Measurements from ENCODE around the gene MDN1. TPM values are rescaled to one million over a fixed set of nuclear protein-coding genes. Genes with fewer than 3 reads are reported as not detected.
"Not testable (repeated sequence)": the region's sequence is repeated elsewhere in the genome, so short reads cannot be mapped to it uniquely, and the experiment has no call there.

MDN1 gene, protein sequence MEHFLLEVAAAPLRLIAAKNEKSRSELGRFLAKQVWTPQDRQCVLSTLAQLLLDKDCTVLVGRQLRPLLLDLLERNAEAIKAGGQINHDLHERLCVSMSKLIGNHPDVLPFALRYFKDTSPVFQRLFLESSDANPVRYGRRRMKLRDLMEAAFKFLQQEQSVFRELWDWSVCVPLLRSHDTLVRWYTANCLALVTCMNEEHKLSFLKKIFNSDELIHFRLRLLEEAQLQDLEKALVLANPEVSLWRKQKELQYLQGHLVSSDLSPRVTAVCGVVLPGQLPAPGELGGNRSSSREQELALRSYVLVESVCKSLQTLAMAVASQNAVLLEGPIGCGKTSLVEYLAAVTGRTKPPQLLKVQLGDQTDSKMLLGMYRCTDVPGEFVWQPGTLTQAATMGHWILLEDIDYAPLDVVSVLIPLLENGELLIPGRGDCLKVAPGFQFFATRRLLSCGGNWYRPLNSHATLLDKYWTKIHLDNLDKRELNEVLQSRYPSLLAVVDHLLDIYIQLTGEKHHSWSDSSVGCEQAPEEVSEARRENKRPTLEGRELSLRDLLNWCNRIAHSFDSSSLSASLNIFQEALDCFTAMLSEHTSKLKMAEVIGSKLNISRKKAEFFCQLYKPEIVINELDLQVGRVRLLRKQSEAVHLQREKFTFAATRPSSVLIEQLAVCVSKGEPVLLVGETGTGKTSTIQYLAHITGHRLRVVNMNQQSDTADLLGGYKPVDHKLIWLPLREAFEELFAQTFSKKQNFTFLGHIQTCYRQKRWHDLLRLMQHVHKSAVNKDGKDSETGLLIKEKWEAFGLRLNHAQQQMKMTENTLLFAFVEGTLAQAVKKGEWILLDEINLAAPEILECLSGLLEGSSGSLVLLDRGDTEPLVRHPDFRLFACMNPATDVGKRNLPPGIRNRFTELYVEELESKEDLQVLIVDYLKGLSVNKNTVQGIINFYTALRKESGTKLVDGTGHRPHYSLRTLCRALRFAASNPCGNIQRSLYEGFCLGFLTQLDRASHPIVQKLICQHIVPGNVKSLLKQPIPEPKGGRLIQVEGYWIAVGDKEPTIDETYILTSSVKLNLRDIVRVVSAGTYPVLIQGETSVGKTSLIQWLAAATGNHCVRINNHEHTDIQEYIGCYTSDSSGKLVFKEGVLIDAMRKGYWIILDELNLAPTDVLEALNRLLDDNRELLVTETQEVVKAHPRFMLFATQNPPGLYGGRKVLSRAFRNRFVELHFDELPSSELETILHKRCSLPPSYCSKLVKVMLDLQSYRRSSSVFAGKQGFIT (N-terminal part only)
- 7.1 and 15.3 TPM in 2 replicates for total RNA-seq (2014; rRNA removed; shearing (Covaris generic))

GRCh38 chr6:89819336-89820130 is at the start of gene MDN1:
TSS of gene MDN1 (minus strand) at chr6:89819794. CDS start at chr6:89819607, 187 bp downstream.
- peak; percentile 89 for DNase-seq (ENCODE audit: low spot score)

- DNase-seq (ENCODE audit: low spot score): no peak
These were observed 46.6 kb upstream of the MDN1 start for GRCh38 chr6:89866024-89866678.

DNA sequence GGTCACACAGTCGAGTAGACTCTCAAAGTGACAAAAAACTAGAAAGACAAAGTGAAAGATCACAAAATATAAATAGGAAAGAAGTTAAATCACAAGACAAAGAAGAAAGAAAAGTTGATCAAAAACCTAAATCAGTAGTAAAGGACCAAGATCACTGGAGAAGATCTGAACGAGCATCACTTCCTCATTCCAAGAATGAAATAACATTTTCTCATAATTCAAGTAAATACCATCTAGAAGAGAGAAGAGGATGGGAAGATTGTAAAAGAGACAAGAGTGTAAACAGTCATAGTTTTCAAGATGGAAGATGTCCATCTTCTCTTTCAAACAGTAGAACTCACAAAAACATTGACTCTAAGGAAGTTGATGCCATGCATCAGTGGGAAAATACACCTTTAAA is 43.1 kb upstream of the MDN1 start:
- no peak for DNase-seq (ENCODE audit: low spot score)

DNA sequence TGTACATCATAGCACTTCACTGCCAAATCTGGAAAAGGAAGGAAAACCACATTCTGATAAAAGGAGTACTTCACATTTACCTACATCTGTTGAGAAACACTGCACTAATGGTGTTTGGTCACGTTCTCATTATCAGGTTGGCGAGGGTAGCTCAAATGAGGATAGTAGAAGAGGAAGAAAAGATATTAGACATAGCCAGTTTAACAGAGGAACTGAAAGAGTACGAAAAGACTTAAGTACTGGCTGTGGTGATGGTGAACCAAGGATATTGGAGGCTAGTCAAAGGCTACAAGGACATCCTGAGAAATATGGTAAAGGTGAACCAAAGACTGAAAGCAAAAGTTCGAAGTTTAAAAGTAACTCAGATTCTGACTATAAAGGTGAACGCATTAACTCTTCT is 42.7 kb upstream of the MDN1 start:
- no peak for DNase-seq (ENCODE audit: low spot score)

GRCh38 chr6:89859744-89860143 is 40.1 kb upstream of the MDN1 start:
- DNase-seq (ENCODE audit: low spot score): no peak

- no peak for DNase-seq (ENCODE audit: low spot score)
These were observed 38.4 kb upstream of the MDN1 start for GRCh38 chr6:89858041-89858440.

DNA sequence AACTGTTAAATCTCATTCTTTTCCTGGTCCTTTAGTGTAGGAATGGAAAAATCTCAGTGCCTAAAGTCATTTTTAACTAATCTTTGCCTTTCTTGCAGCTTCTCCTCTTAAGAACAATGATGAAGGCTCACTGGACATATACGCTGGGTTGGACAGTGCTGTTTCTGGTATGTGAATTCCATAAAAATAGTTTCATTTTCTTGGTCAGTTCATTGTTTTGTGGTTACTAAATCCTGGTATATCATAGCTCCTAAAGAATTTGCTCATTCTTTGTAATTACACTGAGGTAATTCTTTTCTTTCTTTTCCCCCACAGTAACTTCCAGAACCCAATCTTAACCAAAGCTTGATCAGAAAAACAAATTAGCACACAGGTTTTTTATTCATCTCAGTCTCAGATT is 33.5 kb upstream of the MDN1 start:
- DNase-seq (ENCODE audit: low spot score): no peak

GRCh38 chr6:89847513-89847912 is 27.9 kb upstream of the MDN1 start:
- DNase-seq (ENCODE audit: low spot score): not testable (repeated sequence)

- DNase-seq (ENCODE audit: low spot score): peak; percentile 50
These were observed 23.5 kb upstream of the MDN1 start for GRCh38 chr6:89843070-89843469.

- DNase-seq (ENCODE audit: low spot score): no peak
These were observed 22.6 kb upstream of the MDN1 start for GRCh38 chr6:89842228-89842627.

DNA sequence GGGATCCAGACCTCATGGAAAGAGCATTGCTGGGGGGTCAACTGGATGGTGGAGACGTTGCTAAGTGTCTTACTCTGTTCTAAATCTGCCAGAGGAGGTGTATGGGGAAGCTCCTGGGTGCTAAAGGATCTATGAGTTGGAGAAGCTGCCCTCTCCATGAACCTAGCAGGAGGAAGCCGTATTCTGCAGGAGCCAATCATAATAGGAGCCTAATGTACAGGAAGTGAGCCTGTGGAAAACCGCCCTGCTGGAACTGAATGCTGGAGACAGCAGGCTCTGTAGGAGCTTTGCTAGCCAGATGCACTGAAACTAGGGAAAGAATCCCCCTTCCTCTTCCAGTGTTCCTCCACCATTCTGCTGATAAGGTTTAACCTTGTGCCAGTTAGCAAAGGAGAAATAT is 20.9 kb upstream of the MDN1 start:
- DNase-seq (ENCODE audit: low spot score): peak; percentile 13

GRCh38 chr6:89836639-89837222 is 17.1 kb upstream of the MDN1 start:
- DNase-seq (ENCODE audit: low spot score): no peak

DNA sequence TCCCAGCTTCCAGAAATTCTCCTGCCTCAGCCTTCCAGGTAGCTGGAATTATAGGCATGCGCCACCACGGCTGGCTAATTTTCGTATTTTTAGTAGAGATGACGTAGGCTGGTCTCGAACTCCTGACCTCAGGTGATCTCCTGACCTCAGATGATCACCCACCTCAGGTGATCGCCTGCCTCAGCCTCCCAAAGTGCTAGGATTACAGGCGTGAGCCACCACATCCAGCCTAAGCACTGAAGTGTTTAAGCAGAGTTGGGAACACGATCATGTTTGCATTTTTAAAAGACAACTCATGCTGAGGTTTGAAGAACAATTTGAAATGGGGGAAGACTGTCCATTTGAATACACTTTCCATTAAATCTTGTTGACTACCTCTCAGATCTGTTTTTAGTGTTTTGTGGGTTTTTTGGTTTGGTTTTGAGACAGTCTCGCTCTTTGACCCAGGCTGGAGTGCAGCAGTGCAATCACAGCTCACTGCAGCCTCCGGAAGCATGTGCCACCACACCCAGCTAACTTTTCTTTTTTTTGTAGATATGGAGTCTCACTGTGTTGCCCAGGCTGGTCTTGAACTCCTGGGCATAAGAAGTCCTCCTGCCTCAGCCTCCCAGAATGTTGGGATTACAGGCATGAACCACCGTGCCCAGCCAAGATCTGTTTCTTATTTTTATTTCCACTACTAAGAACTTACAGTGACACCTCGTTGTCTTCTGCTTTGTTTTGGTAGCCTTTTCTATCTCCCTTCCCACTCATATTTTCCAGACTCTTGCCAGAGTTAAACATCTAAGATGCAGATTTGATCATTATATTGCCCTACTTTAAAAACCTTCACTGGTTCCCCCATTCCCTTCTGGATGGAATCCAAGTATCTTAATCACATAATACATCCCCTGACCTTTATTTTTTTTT is 15.5 kb upstream of the MDN1 start:
- DNase-seq (ENCODE audit: low spot score): no peak

DNA sequence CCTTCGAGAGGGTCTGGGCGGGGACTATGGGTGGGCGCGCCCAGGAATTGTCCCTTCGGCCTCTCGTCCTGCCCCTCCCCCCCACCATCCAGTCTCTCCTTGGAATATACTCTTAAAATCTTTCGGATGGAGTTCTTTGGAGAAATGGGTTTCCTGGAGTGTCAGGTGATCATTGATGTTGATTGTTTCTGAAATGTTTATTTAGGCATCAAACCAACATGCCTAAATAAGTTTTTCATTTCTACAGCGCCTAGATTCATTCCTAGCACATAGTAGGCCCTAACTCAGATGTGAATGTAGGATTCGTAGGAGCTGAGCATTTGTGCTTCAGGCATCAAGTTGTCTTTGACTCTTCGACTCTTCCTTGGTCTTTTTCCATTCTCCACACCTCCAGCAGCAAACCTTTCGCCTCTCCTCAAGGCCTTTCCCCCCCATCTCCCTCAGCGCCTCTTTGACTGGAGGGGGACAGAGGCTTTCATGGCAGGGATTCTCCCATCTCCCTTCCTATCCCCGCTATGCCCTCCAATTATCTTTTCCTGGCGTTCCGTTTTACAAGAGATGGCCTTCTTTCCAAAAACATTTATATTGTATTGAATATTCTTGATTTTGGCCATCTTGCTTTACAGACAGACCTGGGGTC is 10.7 kb upstream of the MDN1 start:
- DNase-seq (ENCODE audit: low spot score): no peak

DNA sequence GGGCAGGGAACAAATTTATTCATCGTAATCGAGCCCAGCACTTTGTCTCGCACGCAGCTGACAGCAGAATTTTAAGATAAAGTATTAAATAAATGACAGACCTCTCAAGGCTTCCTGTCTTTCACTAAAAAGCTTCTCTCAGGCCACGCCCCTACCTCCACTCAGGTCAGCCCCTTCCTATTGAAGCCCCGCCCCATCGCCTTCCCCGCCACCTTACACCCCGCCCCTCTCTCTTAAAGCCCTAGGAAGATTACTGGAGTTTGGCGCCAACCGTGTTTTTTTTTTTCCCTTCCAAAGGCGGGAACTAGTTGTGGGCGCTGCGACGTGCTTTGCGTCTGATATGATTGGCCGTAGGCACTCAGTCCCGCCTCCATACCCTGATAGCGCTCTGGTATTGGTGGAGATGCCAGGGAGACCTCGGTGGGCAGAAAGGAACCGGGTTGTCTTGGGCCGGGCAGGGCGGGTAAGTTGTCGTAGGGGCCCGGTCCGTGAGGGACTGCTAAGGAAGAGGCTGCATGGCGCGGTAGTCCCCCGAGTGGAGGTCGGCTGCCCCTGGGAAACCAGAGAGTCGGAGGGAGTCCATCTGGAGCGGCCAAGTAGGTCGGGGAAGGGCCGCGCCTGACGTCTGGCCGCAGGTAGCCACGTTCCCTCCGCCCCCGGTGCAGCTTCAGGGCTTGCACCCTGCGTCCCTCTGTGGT is 10.0 kb upstream of the MDN1 start, which contains the start of gene CASP8AP2:
Gene CASP8AP2 (plus strand): TSS at position 409 of the 698 bp plus-strand sequence.
- peak; percentile 99 for DNase-seq (ENCODE audit: low spot score)

DNA sequence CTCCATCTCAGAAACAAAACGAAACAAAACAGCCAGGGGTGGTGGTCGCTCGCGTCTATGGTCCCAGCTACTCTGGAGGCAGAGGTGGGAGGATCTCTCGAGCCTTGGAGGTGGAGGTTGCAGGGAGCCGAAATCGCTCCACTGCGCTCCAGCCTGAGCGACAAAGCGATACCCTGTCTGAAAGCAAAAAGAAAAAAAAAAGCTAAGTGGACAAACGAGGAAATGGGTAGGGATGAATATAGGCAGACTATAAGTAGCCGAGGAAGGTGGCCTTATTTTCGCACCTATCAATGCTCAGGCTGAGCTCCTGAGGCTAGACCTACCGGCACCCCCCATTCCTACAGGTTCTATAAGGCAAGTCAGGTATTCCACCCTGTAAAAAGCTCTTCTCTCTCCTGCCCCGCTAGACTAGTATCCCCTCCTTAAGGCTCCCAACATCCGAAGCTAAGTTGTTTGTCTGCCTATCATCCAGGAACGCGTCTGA is 9.4 kb upstream of the MDN1 start:
- no peak for DNase-seq (ENCODE audit: low spot score)

DNA sequence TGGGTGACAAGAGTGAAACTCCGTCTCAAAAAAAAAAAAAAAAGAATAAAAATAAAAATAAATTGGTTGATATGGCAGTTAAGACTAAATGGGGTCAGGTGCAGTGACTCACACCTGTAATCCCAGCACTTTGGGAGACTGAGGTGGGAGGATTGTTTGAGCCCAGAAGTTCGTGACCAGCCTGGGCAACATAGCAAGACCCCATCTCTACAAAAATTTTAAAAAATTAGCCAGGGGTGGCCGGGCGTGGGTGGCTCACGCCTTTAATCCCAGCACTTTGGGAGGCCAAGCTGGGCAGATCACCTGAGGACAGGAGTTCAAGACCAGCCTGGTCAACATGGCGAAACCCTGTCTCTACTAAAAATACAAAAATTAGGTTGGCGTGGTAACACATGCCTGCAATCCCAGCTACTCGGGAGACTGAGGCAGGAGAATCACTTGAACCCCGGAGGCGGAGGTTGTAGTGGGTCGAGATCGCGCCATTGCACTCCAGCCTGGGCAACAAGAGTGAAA is 8.9 kb upstream of the MDN1 start:
- not testable (repeated sequence) for DNase-seq (ENCODE audit: low spot score)

All from A172 (cell line).